Cardiac septum (tissue), 1 donor: ENCODE results near the gene TARM1. TPM values are rescaled to one million over a fixed set of nuclear protein-coding genes. Genes with fewer than 3 reads are reported as not detected.
"Not testable (repeated sequence)": the region's sequence is repeated elsewhere in the genome, so short reads cannot be mapped to it uniquely, and the experiment has no call there.

Source experiments
- DNase-seq: peaks from one replicate; pipeline ENCODE4 v3.0.0-alpha.2; 2020; ENCODE audit warnings: low spot score
- intact Hi-C: fragments of 100-400 bp; cut with DNase I; formaldehyde crosslinking; loops from one replicate; pipeline ENCODE4 v1.14.0; 2022
- total RNA-seq: library from RNA; stranded (reverse); fragmentation: NEBNext Ultra II Directional; extraction: Animal tissue kit (Norgen Biotek cat#: 25700); gene quantifications from one replicate; pipeline ENCODE4 v1.2.1, GENCODE V29; 2021
- donor health status: DM: no; HTN: no; CAD: no.

TARM1 gene
- total RNA-seq, 1 donor from 2014 or later, result not detected

- no peak for DNase-seq
- intact Hi-C loops, result no loop called here
These were observed 39.1 kb downstream of the TARM1 start for GRCh38 chr19:54041969-54042606.

GRCh38 chr19:54040003-54040402, 41.2 kb downstream of the TARM1 start:
- intact Hi-C loops, result no loop called here
- no peak for DNase-seq

- intact Hi-C loops, result not testable (repeated sequence)
These were observed 44.6 kb downstream of the TARM1 start for GRCh38 chr19:54036542-54036941.

GRCh38 chr19:54035215-54036178, 45.7 kb downstream of the TARM1 start:
- intact Hi-C loops, result no loop called here
- no peak for DNase-seq

More at GRCh38 chr19:54036542-54036941, 44.6 kb downstream of the TARM1 start:
- DNase-seq, result not testable (repeated sequence)

GRCh38 chr19:54030895-54031586, 50.1 kb downstream of the TARM1 start:
- intact Hi-C loops, result no loop called here

GRCh38 chr19:54029930-54030490, 51.2 kb downstream of the TARM1 start:
- intact Hi-C loops, result no loop called here
- DNase-seq, result no peak

More at GRCh38 chr19:54030895-54031586, 50.1 kb downstream of the TARM1 start:
- DNase-seq, result no peak

- DNase-seq, result no peak
- intact Hi-C loops, result no loop called here
These were observed 51.9 kb downstream of the TARM1 start for GRCh38 chr19:54029301-54029700.

GRCh38 chr19:54026656-54027055, 54.5 kb downstream of the TARM1 start:
- DNase-seq, result no peak
- intact Hi-C loops, result no loop called here

- DNase-seq, result no peak
- intact Hi-C loops, result loop anchor here (2.0 to 5.0 kb wide), 2 partner anchors 118 to 232 kb away; no protein-coding TSS in a partner anchor
These were observed 56.5 kb downstream of the TARM1 start for GRCh38 chr19:54024660-54025059.

GRCh38 chr19:54023191-54023590, 58.0 kb downstream of the TARM1 start:
- DNase-seq, result no peak
- intact Hi-C loops, result loop anchor here (5.0 kb wide), 1 partner anchor 231 kb away; no protein-coding TSS in a partner anchor

GRCh38 chr19:54021932-54022331, 59.2 kb downstream of the TARM1 start:
- DNase-seq, result no peak
- intact Hi-C loops, result loop anchor here (2.0 to 5.0 kb wide), 2 partner anchors 179 to 230 kb away; no protein-coding TSS in a partner anchor

GRCh38 chr19:54021363-54021762, 59.8 kb downstream of the TARM1 start:
- no peak for DNase-seq
- intact Hi-C loops, result loop anchor here (2.0 to 5.0 kb wide), 2 partner anchors 179 to 229 kb away; no protein-coding TSS in a partner anchor

Other genes with a start within 250 kb of the TARM1 start
- gene MYADM, start 213.5 kb downstream of the TARM1 start, total RNA-seq, result 211 TPM
- not detected for gene PRKCG, start 199.2 kb downstream of the TARM1 start, total RNA-seq
- not detected for gene CACNG7, start 172.1 kb downstream of the TARM1 start, total RNA-seq
- 0.11 TPM for gene CACNG8, start 118.4 kb downstream of the TARM1 start, total RNA-seq
- gene CACNG6, start 89.7 kb downstream of the TARM1 start, total RNA-seq, result not detected
- not detected for gene VSTM1, start 17.5 kb downstream of the TARM1 start, total RNA-seq
- 1.2 TPM for gene OSCAR, start 19.4 kb upstream of the TARM1 start, total RNA-seq
- gene NDUFA3, start 21.5 kb upstream of the TARM1 start, total RNA-seq, result 283 TPM
- 15.2 TPM for gene TFPT, start 34.3 kb upstream of the TARM1 start, total RNA-seq
- 34.0 TPM for gene PRPF31, start 34.4 kb upstream of the TARM1 start, total RNA-seq
- 22.3 TPM for gene CNOT3, start 56.4 kb upstream of the TARM1 start, total RNA-seq
- 8.3 TPM for gene LENG1, start 78.4 kb upstream of the TARM1 start, total RNA-seq
- 4.3 TPM for gene TMC4, start 91.8 kb upstream of the TARM1 start, total RNA-seq
- 24.3 TPM for gene MBOAT7, start 108.2 kb upstream of the TARM1 start, total RNA-seq
- 22.6 TPM for gene TSEN34, start 109.9 kb upstream of the TARM1 start, total RNA-seq
- 615 TPM for gene RPS9, start 119.5 kb upstream of the TARM1 start, total RNA-seq
- 2.7 TPM for gene LILRB3, start 141.6 kb upstream of the TARM1 start, total RNA-seq
- gene LILRA6, start 161.4 kb upstream of the TARM1 start, total RNA-seq, result 2.7 TPM
- 4.4 TPM for gene LILRB5, start 175.9 kb upstream of the TARM1 start, total RNA-seq
- gene LILRB2, start 199.7 kb upstream of the TARM1 start, total RNA-seq, result 2.8 TPM
- gene LILRA5, start 231.8 kb upstream of the TARM1 start, total RNA-seq, result 2.1 TPM